SK-N-SH (cell line): ENCODE results near the gene AP1S3. TPM values are rescaled to one million over a fixed set of nuclear protein-coding genes. Genes with fewer than 3 reads are reported as not detected.

Experiments used
- CTCF ChIA-PET: fragments of 300-600, 350-600 bp; formaldehyde crosslinking; extraction: SDS; loops from one replicate; lab custom pipeline; 2021; lab: Yijun Ruan, JAX
- POLR2A ChIA-PET: fragments of 350-600 bp; sonication (Branson Sonifier 250); formaldehyde crosslinking; extraction: SDS; loops from one replicate; lab custom pipeline; 2020; ENCODE audit warnings: antibody characterized with exemption, inconsistent platforms; lab: Yijun Ruan, JAX
- DNase-seq: peaks from one replicate; pipeline ENCODE4 v3.0.0; 2012
- H2AFZ ChIP-seq: fragments of 200-600 bp; sonication (generic); 2 replicates; pipeline ENCODE4 v1.8.1; 2016; ENCODE audit warnings: antibody characterized with exemption, mild to moderate bottlenecking, low read depth
- H3F3A ChIP-seq: fragments of 200-600 bp; sonication (generic); replicated peaks from 2 replicates; pipeline ENCODE3; 2016; ENCODE audit warnings: antibody characterized with exemption, mild to moderate bottlenecking; ENCODE audit not compliant: insufficient read depth
- H3K27ac ChIP-seq, 2 experiments: fragments of 200-500 bp in 1 of 2; fragments of 200-600 bp in 1 of 2; sonication (Bioruptor generic) in 1 of 2; sonication (generic), shearing (Covaris generic) in 1 of 2; 2 replicates each; pipeline versions ENCODE4 v1.5.1 to v1.6.1; 2014 to 2016; ENCODE audit warnings: low read depth in 2 of 2, inconsistent platforms in 1 of 2, low read length in 1 of 2, mild to moderate bottlenecking in 1 of 2, mixed read lengths in 1 of 2
- H3K27me3 ChIP-seq: fragments of 200-600 bp; sonication (generic), shearing (Covaris generic); 2 replicates; pipeline ENCODE4 v1.6.1; 2016; ENCODE audit warnings: mixed run types; ENCODE audit not compliant: insufficient read depth
- H3K36me3 ChIP-seq, 2 experiments: fragments of 200-500 bp in 1 of 2; fragments of 200-600 bp in 1 of 2; sonication (Bioruptor generic) in 1 of 2; sonication (generic) in 1 of 2; replicated peaks in 1 of 2; 2 replicates each; pipeline versions ENCODE3 to v1.5.1; 2014 to 2016; ENCODE audit warnings: low read length in 1 of 2, mild to moderate bottlenecking in 1 of 2; ENCODE audit not compliant: insufficient read depth in 2 of 2, control insufficient read depth in 1 of 2
- H3K4me1 ChIP-seq, 2 experiments: fragments of 200-500 bp in 1 of 2; fragments of 200-600 bp in 1 of 2; sonication (Bioruptor generic) in 1 of 2; sonication (generic), shearing (Covaris generic) in 1 of 2; 2 replicates each; pipeline versions ENCODE4 v1.5.1 to v1.6.1; 2014 to 2016; ENCODE audit warnings: low read depth in 1 of 2, low read length in 1 of 2, mixed run types in 1 of 2; ENCODE audit not compliant: insufficient read depth in 2 of 2, control insufficient read depth in 1 of 2
- H3K4me2 ChIP-seq: fragments of 200-600 bp; sonication (generic), shearing (Covaris generic); 2 replicates; pipeline ENCODE4 v1.6.1; 2017; ENCODE audit warnings: mixed run types
- H3K4me3 ChIP-seq, 2 experiments: fragments of 200-500 bp in 1 of 2; fragments of 200-600 bp in 1 of 2; sonication (Bioruptor generic) in 1 of 2; sonication (generic), shearing (Covaris generic) in 1 of 2; 2 replicates each; pipeline versions ENCODE4 v1.5.1 to v1.8.1; 2014 to 2016; ENCODE audit warnings: low read depth in 2 of 2, inconsistent platforms in 1 of 2, low read length in 1 of 2, mild to moderate bottlenecking in 1 of 2, mixed read lengths in 1 of 2, moderate library complexity in 1 of 2
- H3K79me2 ChIP-seq: fragments of 200-600 bp; sonication (generic); 2 replicates; pipeline ENCODE4 v1.8.1; 2017; ENCODE audit warnings: mild to moderate bottlenecking; ENCODE audit not compliant: insufficient read depth
- H3K9ac ChIP-seq: fragments of 200-600 bp; sonication (generic); 2 replicates; pipeline ENCODE4 v1.6.1; 2017; ENCODE audit warnings: mixed run types
- H3K9me2 ChIP-seq: fragments of 200-600 bp; sonication (generic); 2 replicates; pipeline ENCODE4 v1.6.1; 2017; ENCODE audit warnings: mixed run types
- H3K9me3 ChIP-seq: fragments of 200-600 bp; sonication (generic); 2 replicates; pipeline ENCODE4 v1.6.1; 2017; ENCODE audit warnings: mixed run types, mild to moderate bottlenecking, moderate library complexity
- H4K20me1 ChIP-seq: fragments of 200-600 bp; sonication (generic); 2 replicates; pipeline ENCODE4 v1.6.1; 2017; ENCODE audit warnings: mild to moderate bottlenecking, mixed run types; ENCODE audit not compliant: insufficient read depth
- CHD2 ChIP-seq: fragments of 150-350 bp; IDR thresholded peaks from 2 replicates; pipeline ENCODE4 v1.6.1; 2018; ENCODE audit warnings: low read length; ENCODE audit not compliant: partially characterized antibody
- EP300 ChIP-seq, 2 experiments: IDR thresholded peaks; 2 replicates each; pipeline versions ENCODE4 v1.4.0 to v1.6.1; 2012; ENCODE audit warnings: borderline replicate concordance in 1 of 2, low read depth in 1 of 2, low read length in 1 of 2
- FOXJ3 ChIP-seq: sonication (generic); formaldehyde crosslinking; IDR thresholded peaks from 2 replicates; pipeline ENCODE4 v1.5.1; 2020; ENCODE audit warnings: mild to moderate bottlenecking, missing genetic modification reagents
- FOXM1 ChIP-seq: IDR thresholded peaks from 2 replicates; pipeline ENCODE4 v1.4.0; 2012; ENCODE audit warnings: low read depth, mild to moderate bottlenecking
- JUND ChIP-seq: IDR thresholded peaks from 2 replicates; pipeline ENCODE4 v1.4.0; 2012
- MAX ChIP-seq: IDR thresholded peaks from 2 replicates; pipeline ENCODE4 v1.4.0; 2012; ENCODE audit warnings: low read depth
- MXI1 ChIP-seq: IDR thresholded peaks from 2 replicates; pipeline ENCODE4 v1.6.1; 2012; ENCODE audit warnings: mild to moderate bottlenecking, low read depth, low read length, improper control_type of control experiment
- NRF1 ChIP-seq: IDR thresholded peaks from 2 replicates; pipeline ENCODE4 v1.6.1; 2012; ENCODE audit warnings: low read depth, mild to moderate bottlenecking, low read length
- PBX3 ChIP-seq: IDR thresholded peaks from 2 replicates; pipeline ENCODE4; 2012
- POLR2AphosphoS5 ChIP-seq: IDR thresholded peaks from 2 replicates; pipeline ENCODE4 v1.6.1; 2012; ENCODE audit warnings: low read depth, low read length
- RAD21 ChIP-seq: IDR thresholded peaks from 2 replicates; pipeline ENCODE4 v1.6.1; 2012; ENCODE audit warnings: mild to moderate bottlenecking, low read length
- RCOR1 ChIP-seq: fragments of 150-350 bp; IDR thresholded peaks from 2 replicates; pipeline ENCODE4 v1.6.1; 2017; ENCODE audit warnings: antibody characterized with exemption, low read length
- RXRA ChIP-seq: IDR thresholded peaks from 2 replicates; pipeline ENCODE4 v1.4.0; 2012; ENCODE audit warnings: low read depth, mild to moderate bottlenecking, borderline replicate concordance
- USF1 ChIP-seq: IDR thresholded peaks from 2 replicates; pipeline ENCODE4 v1.4.0; 2012; ENCODE audit warnings: low read depth, borderline replicate concordance
- USF2 ChIP-seq: fragments of 150-350 bp; IDR thresholded peaks from 2 replicates; pipeline ENCODE4 v1.6.1; 2017; ENCODE audit warnings: antibody characterized with exemption, low read length, low read depth, borderline replicate concordance
- YY1 ChIP-seq: IDR thresholded peaks from 2 replicates; pipeline ENCODE4 v1.4.0; 2012; ENCODE audit warnings: low read depth, mild to moderate bottlenecking
- ZBTB33 ChIP-seq: IDR thresholded peaks from 2 replicates; pipeline ENCODE4 v1.4.0; 2012; ENCODE audit warnings: low read depth, borderline replicate concordance
- WGBS: methylation state at CpG from one replicate; pipeline ENCODE4 v1.1.6; 2017; ENCODE audit warnings: low lambda C conversion rate; 5-methylcytosine and 5-hydroxymethylcytosine counted together
- polyA plus RNA-seq, 3 experiments: library from polyadenylated mRNA; depleted of rRNA; stranded (reverse); fragments of >200 nt; gene quantifications; 2 replicates each; pipeline ENCODE4 v1.2.3, GENCODE V29; 2012

AP1S3 gene
- polyA plus RNA-seq, 1 of the 3 experiments (the other 2 are of a cell fraction) = 4.8 TPM

- Histone ChIP-seq H3K4me1 (peaks cover 0 to 49% of the 10 kb centered on the region in 2 experiments; a peak in 2 of 4 replicates), H3K36me3 (no peaks in the 10 kb centered on the region), H3K9ac (no peak overlapping the region), H3K4me2 (no peak overlapping the region), H2AFZ (no peak overlapping the region), H3F3A (peaks cover 36% of the 10 kb centered on the region), H3K9me2 (no peaks in the 10 kb centered on the region), H3K4me3 (no peak overlapping the region), H3K27me3 (no peaks in the 10 kb centered on the region), H3K79me2 (peaks cover 17% of the 10 kb centered on the region; the same call in 1 of the 2 replicates), H3K9me3 (no peaks in the 10 kb centered on the region), H3K27ac (peak overlapping the region in 1 of 2 experiments; percentile 30; a peak in 2 of 4 replicates), H4K20me1 (no peaks in the 10 kb centered on the region)
- no peak for TF ChIP-seq MAX
- no peak for TF ChIP-seq JUND
- no peak for TF ChIP-seq USF2
- TF ChIP-seq ZBTB33 = no peak
- no peak for TF ChIP-seq PBX3
- no peak for TF ChIP-seq YY1
- TF ChIP-seq NRF1 = no peak
- no peak for TF ChIP-seq CHD2
- no peak for TF ChIP-seq MXI1
- TF ChIP-seq FOXM1 = no peak
- no peak for TF ChIP-seq FOXJ3
- no peak for TF ChIP-seq EP300 (IDR thresholded peaks at IDR 0.05; ENCODE audit: borderline replicate concordance in 1 of 2, low read depth in 1 of 2, low read length in 1 of 2)
- no peak for TF ChIP-seq USF1
- no peak for TF ChIP-seq RCOR1
- no peak for TF ChIP-seq RXRA
- TF ChIP-seq RAD21 = no peak
- no peak for TF ChIP-seq POLR2AphosphoS5
- ChIA-PET CTCF (interaction anchor here (0.7 to 6.1 kb wide), 6 partner anchors 11 to 1111 kb away, joined by 3 to 69 read pairs (median 5); no protein-coding TSS in a partner anchor), POLR2A (no interaction called here)
- WGBS = 55% methylated on average over 5 of the region's 5 CpGs
- no peak for DNase-seq
Measured at GRCh38 chr2:223801736-223802135, 35.6 kb downstream of the AP1S3 start.
